LHCN-M2 (cell line): ENCODE data around the gene MAST4. TPM values are rescaled to one million over a fixed set of nuclear protein-coding genes. Genes with fewer than 3 reads are reported as not detected.
A peak's percentile ranks its signal among the peaks of the same experiment; 100 is the strongest.

Experiments
- DNase-seq: peaks from one replicate; pipeline ENCODE4 v3.0.0-alpha.2; 2012; ENCODE audit warnings: low read depth
- total RNA-seq: library from RNA; depleted of rRNA; stranded (reverse); fragments of >200 nt; gene quantifications from 2 replicates; pipeline ENCODE4 v1.2.3, GENCODE V29; 2014

MAST4 gene
- total RNA-seq, 1 experiment from 2014 or later = 10.7 TPM

GRCh38 chr5:67073045-67073680, 477.0 kb downstream of the MAST4 start:
- DNase-seq = no peak

- DNase-seq = no peak
These were observed 481.1 kb downstream of the MAST4 start for GRCh38 chr5:67077296-67077695.

GRCh38 chr5:67081261-67081660, 485.1 kb downstream of the MAST4 start:
- DNase-seq = no peak

- no peak for DNase-seq
These were observed 486.7 kb downstream of the MAST4 start for GRCh38 chr5:67082941-67083340.

- no peak for DNase-seq
These were observed 489.4 kb downstream of the MAST4 start for GRCh38 chr5:67085616-67086015.

- DNase-seq = peak; percentile 76
These were observed 493.1 kb downstream of the MAST4 start for GRCh38 chr5:67089200-67089725.

- no peak for DNase-seq
These were observed 493.8 kb downstream of the MAST4 start for GRCh38 chr5:67090040-67090439.

- DNase-seq = no peak
These were observed 494.4 kb downstream of the MAST4 start for GRCh38 chr5:67090593-67090992.

- DNase-seq = peak; percentile 18
These were observed 496.3 kb downstream of the MAST4 start for GRCh38 chr5:67092535-67092934.

- DNase-seq = peak; percentile 47
These were observed 497.1 kb downstream of the MAST4 start for GRCh38 chr5:67093279-67093678.

- peak; percentile 82 for DNase-seq
These were observed 498.5 kb downstream of the MAST4 start for GRCh38 chr5:67094476-67095300.

- peak; percentile 62 for DNase-seq
These were observed 499.4 kb downstream of the MAST4 start for GRCh38 chr5:67095346-67096171.

GRCh38 chr5:67098656-67099055, 502.5 kb downstream of the MAST4 start:
- DNase-seq = no peak

GRCh38 chr5:67100301-67100700, 504.1 kb downstream of the MAST4 start:
- no peak for DNase-seq

- DNase-seq = no peak
These were observed 506.5 kb downstream of the MAST4 start for GRCh38 chr5:67102708-67103107.

- DNase-seq = no peak
These were observed 508.7 kb downstream of the MAST4 start for GRCh38 chr5:67104859-67105258.

- no peak for DNase-seq
These were observed 509.1 kb downstream of the MAST4 start for GRCh38 chr5:67105270-67105669.

GRCh38 chr5:67106626-67107342, 510.6 kb downstream of the MAST4 start:
- DNase-seq = no peak

GRCh38 chr5:67111779-67112178, 515.6 kb downstream of the MAST4 start:
- DNase-seq = no peak

GRCh38 chr5:67115246-67115645, 519.1 kb downstream of the MAST4 start:
- no peak for DNase-seq

- no peak for DNase-seq
These were observed 519.6 kb downstream of the MAST4 start for GRCh38 chr5:67115817-67116216.
